ENCODE results near the gene LHFPL3. TPM values are rescaled to one million over a fixed set of nuclear protein-coding genes. Genes with fewer than 3 reads are reported as not detected.

The LHFPL3 gene
- polyA plus RNA-seq, 2 of the 4 experiments (the other 2 are of a cell fraction): not detected

GRCh38 chr7:104628017-104628416 is 299.6 kb downstream of the LHFPL3 start (continued):
- TF ChIP-seq REST (IDR thresholded peaks at IDR 0.05) (no peak), MAZ (IDR thresholded peaks at IDR 0.05; ENCODE audit: borderline replicate concordance, low read depth, low read length) (no peak), HOXB5 (CRISPR knock-in tag; IDR thresholded peaks at IDR 0.05) (no peak)

- TF ChIP-seq HOXB5 (CRISPR knock-in tag; IDR thresholded peaks at IDR 0.05) (no peak), EP300 (IDR thresholded peaks at IDR 0.05) (no peak), RCOR1 (IDR thresholded peaks at IDR 0.05; ENCODE audit: low read depth, low read length) (no peak), HEYL (CRISPR knock-in tag; IDR thresholded peaks at IDR 0.05) (no peak), CHD2 (IDR thresholded peaks at IDR 0.05; ENCODE audit: low read length, partially characterized antibody) (no peak), RAD21 (conservative IDR thresholded peaks at IDR 0.05 in 1 of 2, IDR thresholded peaks at IDR 0.05 in 1 of 2) (no peak), HOXA7 (CRISPR knock-in tag; IDR thresholded peaks at IDR 0.05) (no peak), PHF8 (IDR thresholded peaks at IDR 0.05; ENCODE audit: borderline replicate concordance, low read depth) (no peak), NPAS2 (CRISPR knock-in tag; IDR thresholded peaks at IDR 0.05; ENCODE audit: borderline replicate concordance) (no peak), REST (IDR thresholded peaks at IDR 0.05) (no peak), USF2 (IDR thresholded peaks at IDR 0.05) (no peak), TP53 (CRISPR knock-in tag; IDR thresholded peaks at IDR 0.05) (no peak), RARB (CRISPR knock-in tag; IDR thresholded peaks at IDR 0.05) (no peak), ZC3H11A (IDR thresholded peaks at IDR 0.05) (no peak), MYC (IDR thresholded peaks at IDR 0.05; ENCODE audit: borderline replicate concordance, low read length) (no peak), FOSL2 (IDR thresholded peaks at IDR 0.05) (no peak), FOSL2 (CRISPR knock-in tag; IDR thresholded peaks at IDR 0.05) (no peak), BHLHE40 (IDR thresholded peaks at IDR 0.05; ENCODE audit: low read depth, low read length) (no peak), E2F6 (IDR thresholded peaks at IDR 0.05; ENCODE audit: borderline replicate concordance, low read depth) (no peak), SREBF2 (IDR thresholded peaks at IDR 0.05) (no peak), ESRRA (IDR thresholded peaks at IDR 0.05; ENCODE audit: borderline replicate concordance, low read length) (no peak)
- ChIA-PET POLR2A (no interaction called here), CTCF (interaction anchor here (2.3 kb wide), 1 partner anchor 14 kb away, joined by 7 read pairs; no protein-coding TSS in a partner anchor)
- Histone ChIP-seq H3K4me1 (no peaks in the 10 kb centered on the region), H3K27ac (no peak overlapping the region), H3K4me3 (no peak overlapping the region), H3K4me2 (no peak overlapping the region), H3K9me3 (no peaks in the 10 kb centered on the region)
- WGBS (ENCODE audit: missing lambda C conversion rate): 5% methylated on average over 1 of the region's 1 CpG
- ATAC-seq: no peak
- no peak for DNase-seq (ENCODE audit: low read depth in 1 of 2, low spot score in 1 of 2)
- no peak for FAIRE-seq
These were observed 301.0 kb downstream of the LHFPL3 start for GRCh38 chr7:104629408-104629807.
